Measurements from ENCODE around the gene ABCA3.

DNA sequence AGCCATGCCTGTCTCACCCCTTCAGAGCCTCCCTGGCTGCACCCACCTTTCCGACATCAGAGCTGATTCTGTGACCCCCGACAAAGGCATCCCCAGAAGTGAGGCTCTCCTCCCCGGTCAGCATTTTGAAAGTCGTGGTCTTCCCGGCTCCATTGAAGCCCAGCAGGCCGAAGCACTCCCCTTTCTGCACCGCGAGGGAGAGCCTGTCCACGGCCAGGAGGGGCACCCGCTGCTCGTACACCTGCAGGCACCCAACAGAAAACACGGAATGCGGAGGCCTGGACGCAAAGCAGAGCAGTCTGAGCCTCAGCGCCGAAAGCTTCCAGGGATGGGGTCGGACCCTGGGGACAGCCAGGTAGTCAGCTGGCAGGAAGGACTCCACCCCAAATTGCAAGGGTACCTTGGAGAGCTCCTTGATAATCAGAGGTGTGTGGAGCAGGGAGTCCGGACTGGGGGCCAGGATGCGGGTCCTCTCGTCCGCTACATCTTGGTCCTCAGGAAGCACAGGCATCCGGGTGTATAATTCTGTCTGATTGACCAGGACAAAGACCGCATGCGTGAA, 59.5 kb downstream of the ABCA3 start:
- TF ChIP-seq, protein P1, sequence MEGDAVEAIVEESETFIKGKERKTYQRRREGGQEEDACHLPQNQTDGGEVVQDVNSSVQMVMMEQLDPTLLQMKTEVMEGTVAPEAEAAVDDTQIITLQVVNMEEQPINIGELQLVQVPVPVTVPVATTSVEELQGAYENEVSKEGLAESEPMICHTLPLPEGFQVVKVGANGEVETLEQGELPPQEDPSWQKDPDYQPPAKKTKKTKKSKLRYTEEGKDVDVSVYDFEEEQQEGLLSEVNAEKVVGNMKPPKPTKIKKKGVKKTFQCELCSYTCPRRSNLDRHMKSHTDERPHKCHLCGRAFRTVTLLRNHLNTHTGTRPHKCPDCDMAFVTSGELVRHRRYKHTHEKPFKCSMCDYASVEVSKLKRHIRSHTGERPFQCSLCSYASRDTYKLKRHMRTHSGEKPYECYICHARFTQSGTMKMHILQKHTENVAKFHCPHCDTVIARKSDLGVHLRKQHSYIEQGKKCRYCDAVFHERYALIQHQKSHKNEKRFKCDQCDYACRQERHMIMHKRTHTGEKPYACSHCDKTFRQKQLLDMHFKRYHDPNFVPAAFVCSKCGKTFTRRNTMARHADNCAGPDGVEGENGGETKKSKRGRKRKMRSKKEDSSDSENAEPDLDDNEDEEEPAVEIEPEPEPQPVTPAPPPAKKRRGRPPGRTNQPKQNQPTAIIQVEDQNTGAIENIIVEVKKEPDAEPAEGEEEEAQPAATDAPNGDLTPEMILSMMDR (IDR thresholded peaks at IDR 0.05), result no peak
- TF ChIP-seq POLR2A (IDR thresholded peaks at IDR 0.05), result no peak
- no peak for TF ChIP-seq POLR2AphosphoS5 (IDR thresholded peaks at IDR 0.05)

Measured in prostate gland (tissue), 2 donors.